Measurements from ENCODE around the gene CNTRL.

CNTRL gene

DNA sequence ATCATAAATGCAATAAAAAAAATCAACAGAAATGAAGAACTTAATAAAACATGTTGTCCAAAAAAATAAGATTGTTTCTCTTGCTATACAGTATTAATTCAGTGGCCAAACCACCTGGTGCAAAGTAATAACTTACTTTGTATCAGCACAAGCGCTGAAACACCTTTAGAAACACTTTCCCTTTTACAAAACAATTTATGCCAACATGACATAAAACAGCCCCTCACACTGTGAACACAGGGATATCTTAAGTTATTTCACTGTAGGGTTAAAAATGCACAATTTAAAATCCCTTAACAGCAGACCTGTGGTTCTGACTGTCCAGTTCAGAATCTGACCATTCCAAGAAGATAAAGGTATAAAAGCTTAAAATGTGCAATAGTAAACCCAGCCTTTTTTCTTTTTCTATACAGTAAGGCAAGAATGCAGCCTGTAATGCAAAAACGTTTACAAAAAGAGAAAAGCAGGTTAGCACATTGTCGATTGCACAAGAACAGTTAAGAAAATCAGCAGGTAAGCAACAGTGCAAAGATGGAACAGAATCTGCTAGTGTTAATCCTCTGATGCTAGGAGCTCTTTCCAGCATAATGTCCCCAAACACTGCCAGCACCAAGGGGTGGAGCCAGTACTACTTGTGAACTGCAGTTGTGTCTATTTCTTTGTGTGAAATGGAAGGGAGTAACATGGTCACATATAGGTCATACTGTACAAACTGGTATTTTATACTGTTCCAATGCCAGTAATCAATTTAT lies 105.4 kb downstream of the CNTRL start:
- DNase-seq (ENCODE audit: low read depth in 2 of 2), result no peak

DNA sequence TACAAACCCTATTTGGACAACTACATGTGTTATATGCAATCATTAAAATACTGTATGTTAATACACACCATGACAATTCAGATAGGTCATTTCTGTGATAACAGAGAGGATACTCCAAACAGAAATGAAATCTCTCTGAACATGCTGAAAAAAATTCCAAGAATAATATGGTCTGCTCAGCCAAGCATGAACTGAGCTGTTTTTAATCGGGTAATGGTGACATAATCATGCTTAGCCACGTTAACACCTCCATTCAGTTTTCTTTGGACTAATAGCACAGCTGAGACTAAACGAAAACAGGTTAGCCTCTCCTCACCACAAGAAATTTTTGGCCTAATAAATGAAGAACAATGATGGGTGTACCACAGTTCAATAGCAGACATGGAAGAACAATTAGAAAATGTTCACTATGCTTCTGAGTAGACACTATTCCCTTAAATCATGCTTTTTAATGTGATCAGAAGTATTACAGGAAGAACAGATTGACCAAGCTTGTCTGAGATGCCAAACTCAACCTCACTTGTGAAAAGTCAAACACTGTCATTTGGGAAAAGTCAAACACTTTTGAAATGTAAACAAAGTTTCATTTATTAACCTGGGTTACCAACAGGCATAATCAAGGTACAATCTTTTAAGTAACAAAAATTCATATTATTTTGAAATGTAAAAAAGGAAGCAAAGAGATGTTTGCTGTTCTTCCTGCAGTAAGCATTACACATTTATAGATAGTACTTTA lies 107.5 kb downstream of the CNTRL start:
- no peak for DNase-seq (ENCODE audit: low read depth in 2 of 2)

DNA sequence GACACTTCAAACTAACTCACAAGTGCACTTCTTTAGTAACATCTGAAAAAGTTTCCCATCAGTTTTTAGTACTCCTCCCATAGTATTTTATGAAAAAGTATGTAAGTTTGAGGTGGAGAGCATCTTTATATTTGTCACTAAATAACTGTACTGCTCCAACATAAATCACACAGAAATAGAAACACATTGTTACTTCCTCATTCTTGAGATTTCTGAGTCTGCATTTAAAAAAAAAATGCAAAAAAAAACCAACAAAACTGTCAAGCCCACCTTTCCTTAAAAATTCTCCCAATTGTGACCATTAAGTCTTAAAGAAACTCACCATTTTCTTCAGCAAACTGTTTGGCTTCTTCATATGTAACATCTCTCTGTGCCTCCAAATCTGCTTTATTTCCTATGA lies 108.2 kb downstream of the CNTRL start:
- DNase-seq (ENCODE audit: low read depth in 2 of 2), result no peak

DNA sequence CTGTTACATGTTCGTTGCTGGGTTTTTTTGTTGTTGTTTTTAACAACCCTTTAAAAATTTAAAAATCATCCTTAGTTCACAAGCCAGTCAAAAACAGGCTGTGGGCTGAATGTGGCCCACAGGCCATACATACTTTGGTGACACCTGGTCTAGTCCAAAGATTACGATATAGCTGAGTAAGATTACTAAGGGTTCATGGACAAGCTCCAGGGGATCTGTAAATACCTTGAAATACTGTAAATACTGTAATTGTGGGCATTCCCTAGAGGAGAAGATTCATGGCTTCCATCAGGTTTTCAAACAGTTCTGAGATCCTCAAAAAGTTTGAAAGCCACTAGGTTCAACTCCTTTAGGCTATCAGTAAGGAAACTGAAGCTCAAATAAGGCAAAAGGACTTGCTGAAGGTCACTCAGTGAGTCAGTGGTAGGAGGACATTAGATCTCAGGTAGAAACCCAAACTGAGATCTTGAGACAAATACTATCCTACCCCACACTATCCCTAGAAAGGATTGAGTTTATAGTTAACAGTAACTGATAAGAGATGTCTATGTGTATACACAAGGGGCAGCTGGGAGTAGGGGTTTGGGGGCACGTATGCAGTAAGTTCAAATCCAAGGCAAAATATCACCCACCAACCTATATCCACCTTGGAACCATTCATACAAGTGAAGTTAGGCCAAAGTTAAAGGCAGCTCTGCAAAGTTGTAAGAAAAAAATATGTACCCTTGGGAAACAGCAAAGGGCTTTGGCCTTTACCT lies 109.1 kb downstream of the CNTRL start:
- no peak for DNase-seq (ENCODE audit: low read depth in 2 of 2)

DNA sequence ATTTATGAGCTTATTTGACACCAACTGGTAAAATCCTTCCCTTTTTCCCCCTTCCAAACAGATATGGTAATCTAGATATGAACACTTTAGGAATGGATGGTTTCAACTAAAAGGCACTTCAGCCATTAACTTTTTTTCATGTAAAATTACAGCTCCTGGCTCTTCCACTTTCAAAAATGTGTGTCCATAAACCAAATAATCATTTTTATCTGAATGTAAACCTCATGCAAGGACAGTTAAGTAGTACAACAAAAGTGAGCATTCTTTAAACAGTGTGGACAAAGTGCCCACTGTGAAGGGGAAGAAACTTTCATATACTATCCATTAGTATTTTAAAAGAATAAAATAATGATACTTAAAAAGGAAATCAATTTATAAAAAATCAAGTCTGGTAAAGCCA lies 109.7 kb downstream of the CNTRL start:
- DNase-seq (ENCODE audit: low read depth in 2 of 2), result no peak

DNA sequence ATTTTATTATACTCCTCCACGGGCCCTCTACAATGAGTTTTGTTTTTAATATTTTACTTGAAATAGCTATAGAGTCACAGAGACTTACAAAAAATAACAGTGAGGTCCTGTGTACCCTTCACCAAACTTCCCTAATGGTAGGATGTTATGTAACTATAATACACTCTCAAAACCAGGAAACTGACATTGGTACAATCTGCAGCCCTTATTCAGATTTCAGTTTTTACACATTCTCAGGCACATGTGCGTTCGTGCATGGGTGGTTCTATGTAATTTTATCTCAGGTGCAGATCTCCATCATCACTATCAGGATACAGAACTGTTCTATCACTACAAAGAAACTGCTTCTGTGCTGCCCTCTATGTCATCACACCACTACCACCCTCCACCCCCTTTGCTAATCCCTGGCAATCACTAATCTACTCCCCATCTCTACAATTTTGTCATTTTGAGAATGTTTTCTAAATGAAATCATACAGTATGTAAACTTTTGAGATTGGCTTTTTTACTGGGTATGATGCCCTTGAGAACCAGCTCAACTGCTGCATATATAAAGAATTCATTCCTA lies 110.5 kb downstream of the CNTRL start:
- no peak for DNase-seq (ENCODE audit: low read depth in 2 of 2)

DNA sequence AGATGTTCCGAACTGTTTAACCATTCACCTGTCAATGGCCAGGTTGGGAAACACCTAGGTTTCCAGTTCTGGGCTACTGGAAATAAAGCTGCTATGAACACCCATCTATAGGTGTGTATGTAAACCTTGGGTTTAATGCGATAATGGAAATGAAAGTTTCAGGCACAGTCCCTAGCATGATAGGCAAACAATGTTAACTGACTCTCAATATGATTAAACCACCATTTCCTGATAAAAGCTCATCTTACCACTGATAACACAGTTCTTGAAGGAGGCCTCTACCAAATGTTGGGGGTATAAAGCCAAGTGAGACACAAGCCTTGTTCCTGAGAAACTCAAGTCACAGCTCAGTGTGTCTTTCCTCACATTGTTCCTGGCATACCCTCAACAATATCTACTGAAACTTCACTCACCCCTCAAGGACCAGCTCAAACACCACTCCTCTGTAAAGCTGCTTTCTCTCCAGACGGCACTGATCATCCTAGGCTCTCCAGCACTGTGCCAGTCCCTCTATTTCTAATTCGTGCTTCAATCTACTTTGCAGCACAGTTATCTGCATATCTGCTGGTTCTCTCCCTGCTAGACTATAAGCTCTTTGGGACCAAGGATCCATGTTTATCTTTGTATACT lies 111.1 kb downstream of the CNTRL start:
- no peak for DNase-seq (ENCODE audit: low read depth in 2 of 2)

DNA sequence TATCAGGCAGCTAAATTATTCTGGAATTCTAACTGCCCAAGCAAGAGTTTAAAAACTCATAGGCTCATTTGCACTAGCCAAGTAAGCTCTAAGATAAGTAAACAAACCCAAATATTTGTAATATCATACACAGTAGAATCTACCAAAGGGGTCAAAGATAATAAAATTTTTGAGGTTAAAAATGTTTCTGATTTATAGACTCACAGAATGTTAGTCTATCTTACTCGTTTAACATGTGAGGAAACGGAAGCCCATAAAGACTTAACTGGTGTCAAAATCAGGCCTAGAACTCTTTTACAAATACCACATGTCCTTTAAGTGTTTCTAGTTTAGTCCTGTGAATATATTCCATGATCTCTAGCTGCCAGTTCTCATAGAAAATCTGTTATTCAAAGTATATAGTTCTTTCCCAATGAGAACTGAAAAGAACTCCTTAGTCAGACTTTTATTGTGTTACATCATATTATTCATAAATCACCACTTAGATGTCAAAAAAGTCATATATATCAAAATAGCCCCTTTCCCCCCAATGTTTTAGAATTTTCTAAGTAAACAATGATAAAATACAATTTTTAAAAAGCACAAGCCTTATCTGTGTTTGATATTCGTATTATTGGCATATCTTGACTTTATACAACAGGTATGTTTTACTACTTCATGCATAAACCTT lies 113.0 kb downstream of the CNTRL start:
- no peak for DNase-seq (ENCODE audit: low read depth in 2 of 2)

DNA sequence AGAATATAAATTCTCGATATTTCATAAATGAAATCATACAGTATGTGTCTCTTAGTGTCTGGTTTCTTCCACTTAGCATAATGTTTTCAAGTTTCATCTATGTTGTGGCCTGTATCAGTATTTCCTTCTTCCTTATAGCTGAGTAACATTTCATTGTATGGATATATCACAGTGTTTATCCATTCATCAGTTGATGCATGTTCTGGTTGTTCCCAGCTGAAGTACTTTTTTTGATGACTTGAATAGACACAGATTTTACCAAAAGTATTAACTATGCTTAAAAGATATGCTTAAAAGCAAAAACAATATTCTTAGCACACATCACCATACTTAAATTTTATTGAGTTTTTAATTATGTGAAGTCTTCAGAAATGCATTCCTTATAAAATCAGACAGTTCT lies 114.3 kb downstream of the CNTRL start:
- no peak for DNase-seq (ENCODE audit: low read depth in 2 of 2)

DNA sequence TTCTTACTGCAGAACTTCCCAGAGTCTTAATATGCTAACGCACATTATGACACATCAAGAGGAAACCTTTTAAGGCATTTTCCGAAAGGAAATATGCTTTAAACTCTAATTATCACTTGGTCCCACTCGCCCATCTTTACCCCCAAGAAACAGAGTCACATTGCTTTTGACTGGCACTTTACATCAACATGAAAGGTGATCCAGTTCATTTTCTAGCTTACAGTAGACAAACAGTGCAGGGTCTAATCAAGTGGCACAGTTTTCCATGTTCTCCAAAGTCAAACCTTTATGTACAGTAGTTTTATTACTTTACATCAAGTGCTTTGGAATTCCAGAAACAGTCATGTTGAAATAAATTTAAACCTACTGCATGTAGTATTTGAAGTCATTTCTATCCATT lies 114.9 kb downstream of the CNTRL start:
- DNase-seq (ENCODE audit: low read depth in 2 of 2), result no peak

DNA sequence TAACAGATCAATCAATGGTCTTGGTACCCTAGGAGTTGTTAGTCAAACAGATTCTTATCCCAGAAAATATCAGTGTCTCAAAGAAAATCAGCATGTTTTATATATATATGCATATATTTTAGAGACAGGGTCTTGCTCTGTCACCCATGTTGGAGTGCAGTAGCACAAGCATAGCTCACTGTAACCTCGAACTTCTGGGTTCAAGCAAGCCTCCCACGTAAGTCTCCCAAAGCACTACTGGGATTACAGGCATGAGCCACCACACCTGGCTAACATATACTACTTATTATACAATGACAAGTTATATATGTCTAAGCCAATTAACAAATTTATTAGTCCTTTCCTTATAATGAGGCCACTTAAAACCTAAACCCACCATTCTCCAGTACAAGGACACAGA lies 116.5 kb downstream of the CNTRL start:
- DNase-seq (ENCODE audit: low read depth in 2 of 2), result no peak

DNA sequence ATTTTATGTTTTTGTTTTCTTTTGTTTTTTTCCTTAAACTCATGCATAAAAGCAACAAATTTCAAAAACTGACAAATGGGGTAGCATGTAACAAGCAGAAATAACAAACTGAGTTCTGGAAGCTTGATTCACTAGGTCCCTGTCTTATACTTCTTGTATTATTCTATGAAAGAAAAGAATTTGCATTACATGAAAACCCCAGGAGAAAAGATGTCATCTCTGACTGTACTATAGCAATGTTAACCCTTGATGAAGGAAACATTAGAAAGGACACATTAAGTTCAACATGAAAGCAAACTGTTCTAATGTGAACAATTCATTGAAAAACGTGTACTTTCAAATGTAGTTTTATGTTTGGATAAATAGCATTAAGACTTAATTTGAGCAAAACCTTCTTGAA lies 117.8 kb downstream of the CNTRL start:
- DNase-seq (ENCODE audit: low read depth in 2 of 2), result no peak

DNA sequence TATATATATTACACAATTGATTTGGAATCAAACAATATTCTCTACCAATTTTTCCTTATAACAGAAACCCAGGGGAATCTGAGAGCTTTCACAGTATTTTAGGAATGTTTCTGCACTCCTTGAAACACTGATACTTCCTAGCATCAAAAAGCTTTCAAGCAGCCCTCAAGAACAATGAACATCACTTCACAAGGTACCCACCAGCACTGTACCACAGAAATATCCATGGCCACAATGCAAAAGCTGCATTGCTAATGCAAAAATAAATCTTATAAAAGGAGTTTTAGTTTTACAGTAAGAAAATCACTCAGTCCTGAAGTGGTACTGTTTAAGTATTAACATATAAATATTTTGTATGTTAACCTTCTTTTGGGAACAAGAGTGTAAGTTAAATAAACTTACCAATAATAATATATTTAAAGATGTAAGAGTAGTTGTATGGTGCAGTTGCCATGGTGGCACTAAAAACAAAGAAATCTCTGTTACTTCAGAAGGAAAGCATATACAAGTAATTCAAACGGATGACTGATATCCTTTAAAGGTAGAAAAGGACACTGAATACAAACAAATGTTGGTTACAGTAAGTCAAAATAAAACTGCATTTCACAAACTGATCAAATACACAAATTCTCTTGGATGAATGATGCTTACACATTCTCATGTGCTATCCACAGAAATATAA lies 118.3 kb downstream of the CNTRL start:
- DNase-seq (ENCODE audit: low read depth in 2 of 2), result no peak

DNA sequence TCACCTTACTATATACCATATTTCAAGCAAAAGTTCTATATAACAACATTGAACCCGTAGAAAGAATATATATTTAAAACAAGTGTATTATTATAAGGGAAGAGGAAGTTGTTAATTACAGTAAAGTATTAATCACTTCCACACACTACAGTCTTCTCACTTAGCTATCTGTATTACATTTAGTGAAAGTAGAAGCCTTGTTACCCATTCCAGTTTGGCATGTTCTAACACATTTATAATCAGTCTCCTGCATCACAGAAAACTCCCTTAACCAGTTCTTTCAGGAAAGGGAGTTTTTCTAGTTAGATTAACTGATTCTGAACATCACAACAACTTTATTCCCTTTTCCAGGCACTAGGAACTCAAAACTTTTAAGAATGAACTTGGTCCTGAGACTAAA lies 120.0 kb downstream of the CNTRL start:
- no peak for DNase-seq (ENCODE audit: low read depth in 2 of 2)

DNA sequence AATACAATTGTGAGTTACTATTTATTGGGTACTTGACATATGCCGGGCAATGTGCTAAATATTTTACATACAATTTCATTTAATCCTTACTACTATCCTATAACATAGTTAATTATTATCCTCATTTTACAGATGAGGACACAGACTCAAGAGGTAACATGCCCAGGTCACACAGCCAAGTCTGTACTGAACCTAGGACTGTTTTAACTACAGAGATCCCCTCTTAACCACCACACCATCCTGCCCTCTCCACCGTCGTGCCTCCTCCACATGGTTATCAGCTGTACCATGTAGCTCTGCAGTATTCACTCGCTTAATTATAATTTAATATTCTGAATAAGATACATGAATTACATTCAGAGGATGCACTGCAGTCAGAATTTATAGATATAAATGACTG lies 121.6 kb downstream of the CNTRL start:
- no peak for DNase-seq (ENCODE audit: low read depth in 2 of 2)

DNA sequence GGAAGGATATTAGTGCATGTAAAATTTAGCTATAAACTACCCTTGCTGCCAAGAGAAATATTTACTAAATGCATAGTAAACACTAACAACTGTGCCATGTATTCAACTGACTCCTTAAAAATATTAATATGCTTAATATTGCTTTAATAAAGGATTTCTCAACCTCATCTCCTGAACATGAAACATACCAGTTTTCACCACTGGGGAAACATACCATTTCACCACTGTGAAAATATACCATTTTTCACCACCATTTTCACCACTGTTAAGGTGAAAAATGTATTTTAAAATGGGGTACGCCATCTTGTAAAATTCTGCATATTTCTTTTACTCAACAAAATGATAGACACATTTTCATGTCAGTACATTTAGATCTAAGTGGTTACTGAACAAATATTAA lies 122.4 kb downstream of the CNTRL start:
- no peak for DNase-seq (ENCODE audit: low read depth in 2 of 2)

DNA sequence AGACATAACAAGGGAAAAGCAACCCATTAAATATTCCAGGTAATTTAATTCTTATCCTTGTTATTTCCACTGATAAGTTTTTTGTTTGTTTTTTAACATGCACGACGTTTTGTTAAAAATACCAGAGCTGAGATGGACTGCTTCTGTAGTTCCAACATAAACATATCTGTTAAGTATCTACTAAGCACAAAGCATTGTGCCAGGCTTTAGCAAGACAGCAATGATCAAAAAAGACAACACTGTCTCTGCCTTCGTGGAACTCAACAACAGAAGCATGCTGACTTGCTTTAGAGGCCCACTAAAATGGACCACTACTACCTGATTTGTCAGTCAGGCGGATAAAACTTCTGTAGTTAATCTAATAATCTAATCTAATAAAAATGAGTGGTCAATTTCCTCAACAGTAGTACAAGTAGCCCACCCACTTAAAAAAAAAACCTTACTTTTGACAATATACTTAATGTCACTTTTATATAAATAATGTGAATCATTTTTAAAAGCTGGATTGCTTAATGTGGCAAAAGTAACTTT lies 123.8 kb downstream of the CNTRL start:
- DNase-seq (ENCODE audit: low read depth in 2 of 2), result no peak

DNA sequence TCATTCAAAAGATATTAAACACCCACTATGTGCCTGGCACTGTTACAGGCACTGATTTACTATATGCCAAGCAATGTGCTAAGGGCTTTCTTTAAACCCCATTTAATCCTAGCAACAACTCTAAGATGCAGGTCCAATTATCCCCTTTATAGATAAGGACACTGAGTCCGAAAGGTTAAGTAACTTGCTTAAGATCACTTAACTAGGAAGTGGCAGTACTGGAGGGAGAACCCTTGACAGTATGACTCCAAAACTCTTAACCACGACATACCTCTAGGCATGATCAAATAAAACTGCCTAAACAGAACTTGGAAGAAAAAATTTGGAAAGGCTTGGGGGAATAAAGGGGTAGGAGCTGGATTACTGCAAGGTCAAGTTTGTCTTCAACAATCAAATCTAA lies 125.2 kb downstream of the CNTRL start:
- DNase-seq (ENCODE audit: low read depth in 2 of 2), result no peak

DNA sequence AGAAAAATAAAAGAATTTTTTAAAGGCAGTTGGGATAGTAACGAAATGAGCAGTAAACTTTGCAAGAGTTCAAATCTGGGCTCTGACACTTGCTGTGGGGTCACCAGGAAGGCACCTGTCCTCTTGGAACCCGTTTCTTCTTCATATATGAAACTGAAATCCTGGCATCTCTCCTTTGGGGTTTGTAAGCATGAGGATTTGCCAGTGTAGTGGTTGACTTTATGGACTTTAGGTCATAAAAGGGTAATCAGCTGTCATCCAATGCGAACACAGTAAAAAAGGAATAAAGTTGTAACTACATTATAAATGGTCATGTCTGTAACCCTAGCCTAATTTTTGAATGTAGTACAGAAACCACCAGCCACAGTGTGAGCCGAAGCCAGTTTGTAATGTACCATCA lies 125.6 kb downstream of the CNTRL start:
- no peak for DNase-seq (ENCODE audit: low read depth in 2 of 2)

DNA sequence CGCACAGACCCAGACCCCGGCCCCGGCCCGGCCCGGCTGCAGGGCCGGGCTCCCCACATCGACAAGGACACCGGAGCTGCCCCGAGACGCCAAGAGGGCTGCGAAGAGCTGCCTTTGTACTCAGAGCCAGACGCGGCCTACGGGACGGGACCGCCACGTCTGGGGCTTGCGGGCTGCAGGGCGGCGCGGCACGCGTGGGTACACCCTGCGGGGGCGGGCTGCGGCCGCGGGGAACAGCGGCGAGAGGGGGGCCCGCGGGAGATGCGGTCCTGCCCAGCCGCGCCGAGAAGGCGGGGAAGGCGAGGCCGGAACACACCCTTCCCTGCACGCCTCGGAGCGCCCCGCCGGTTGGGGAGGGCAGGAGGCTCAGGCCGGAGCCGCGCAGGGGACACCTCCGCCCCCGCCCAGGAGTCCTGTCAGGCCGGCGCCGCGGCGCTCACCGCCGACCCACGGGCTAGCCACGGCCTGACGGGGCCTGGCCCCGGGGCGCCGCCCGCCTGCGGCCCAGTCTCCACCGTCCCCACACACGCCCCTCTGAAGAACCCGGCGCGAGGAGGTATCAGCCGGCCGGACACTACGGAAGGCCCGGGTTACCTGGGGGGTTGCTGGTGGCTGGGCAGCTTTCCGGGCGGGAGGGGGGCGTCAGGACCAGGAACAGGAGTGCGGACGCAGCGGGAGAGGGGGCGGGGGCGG lies 126.4 kb downstream of the CNTRL start:
- DNase-seq (ENCODE audit: low read depth in 2 of 2), result peak; percentile 14 to 15
